Measurements from ENCODE around the gene SLC2A14.
"Not testable (repeated sequence)": the region's sequence is repeated elsewhere in the genome, so short reads cannot be mapped to it uniquely, and the experiment has no call there.

DNA sequence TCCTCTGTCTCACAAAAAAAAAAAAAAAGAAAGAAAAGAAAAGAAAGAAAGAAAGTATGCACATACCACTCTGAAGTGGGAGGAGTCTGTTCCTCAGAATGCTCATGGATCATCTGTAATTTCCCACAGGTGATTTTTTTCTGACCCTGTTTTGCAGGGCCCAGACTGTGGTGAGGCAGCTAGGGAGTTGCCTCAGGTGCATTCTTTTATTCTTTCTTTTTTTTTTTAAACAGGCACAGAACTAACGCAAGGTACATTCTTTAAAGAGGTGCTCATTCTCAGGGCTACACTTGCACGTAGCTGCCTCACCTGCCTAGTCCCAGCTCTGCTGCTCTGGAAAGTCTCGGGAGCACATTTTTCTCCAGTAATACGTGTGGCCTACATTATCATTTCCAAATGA lies 47.0 kb downstream of the SLC2A14 start:
- TF ChIP-seq, protein P1, sequence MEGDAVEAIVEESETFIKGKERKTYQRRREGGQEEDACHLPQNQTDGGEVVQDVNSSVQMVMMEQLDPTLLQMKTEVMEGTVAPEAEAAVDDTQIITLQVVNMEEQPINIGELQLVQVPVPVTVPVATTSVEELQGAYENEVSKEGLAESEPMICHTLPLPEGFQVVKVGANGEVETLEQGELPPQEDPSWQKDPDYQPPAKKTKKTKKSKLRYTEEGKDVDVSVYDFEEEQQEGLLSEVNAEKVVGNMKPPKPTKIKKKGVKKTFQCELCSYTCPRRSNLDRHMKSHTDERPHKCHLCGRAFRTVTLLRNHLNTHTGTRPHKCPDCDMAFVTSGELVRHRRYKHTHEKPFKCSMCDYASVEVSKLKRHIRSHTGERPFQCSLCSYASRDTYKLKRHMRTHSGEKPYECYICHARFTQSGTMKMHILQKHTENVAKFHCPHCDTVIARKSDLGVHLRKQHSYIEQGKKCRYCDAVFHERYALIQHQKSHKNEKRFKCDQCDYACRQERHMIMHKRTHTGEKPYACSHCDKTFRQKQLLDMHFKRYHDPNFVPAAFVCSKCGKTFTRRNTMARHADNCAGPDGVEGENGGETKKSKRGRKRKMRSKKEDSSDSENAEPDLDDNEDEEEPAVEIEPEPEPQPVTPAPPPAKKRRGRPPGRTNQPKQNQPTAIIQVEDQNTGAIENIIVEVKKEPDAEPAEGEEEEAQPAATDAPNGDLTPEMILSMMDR (IDR thresholded peaks at IDR 0.05), result not testable (repeated sequence)
- not testable (repeated sequence) for TF ChIP-seq POLR2A (IDR thresholded peaks at IDR 0.05)
